ENCODE measurements around the gene ZKSCAN5.

The ZKSCAN5 gene

DNA sequence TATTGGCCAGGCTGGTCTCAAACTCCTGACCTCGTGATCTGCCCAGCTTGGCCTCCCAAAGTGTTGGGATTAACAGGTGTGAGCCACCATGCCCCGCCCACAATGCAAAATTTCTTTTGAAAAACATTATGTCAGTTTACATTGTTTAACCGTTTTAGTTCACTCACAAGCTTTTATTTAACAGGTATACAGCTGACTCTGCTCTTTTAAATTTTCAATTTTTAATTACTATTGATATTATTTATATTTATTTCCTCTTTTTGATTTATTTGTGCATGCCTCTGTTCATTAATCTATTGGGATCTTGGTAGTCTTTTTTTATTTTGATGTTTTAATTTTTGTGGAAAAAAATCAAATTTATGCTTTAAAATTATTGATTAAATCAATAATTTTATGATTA lies 16.9 kb downstream of the ZKSCAN5 start:
- no peaks in the 10 kb centered on the region for H3K9me2 ChIP-seq (ENCODE audit: low read depth, low read length)
- H2AFZ ChIP-seq (ENCODE audit: low read length) = no peak overlapping the region
- H3K4me3 ChIP-seq (ENCODE audit: low read depth, low read length, poor library complexity, severe bottlenecking) = no peak overlapping the region
- no peak overlapping the region for H3K27ac ChIP-seq (ENCODE audit: low read depth, low read length, poor library complexity, severe bottlenecking)
- no peak overlapping the region for H3K4me2 ChIP-seq (ENCODE audit: low read length)
- H3K79me2 ChIP-seq (ENCODE audit: insufficient read depth, low read length) = no peaks in the 10 kb centered on the region
- peaks cover 53% of the 10 kb centered on the region for H3K36me3 ChIP-seq (ENCODE audit: insufficient read depth, low read length)
- no peak overlapping the region for H3K9ac ChIP-seq (ENCODE audit: low read length)
- H3K4me1 ChIP-seq (ENCODE audit: insufficient read depth, low read length, severe bottlenecking) = no peaks in the 10 kb centered on the region
- TF ChIP-seq, protein P1, sequence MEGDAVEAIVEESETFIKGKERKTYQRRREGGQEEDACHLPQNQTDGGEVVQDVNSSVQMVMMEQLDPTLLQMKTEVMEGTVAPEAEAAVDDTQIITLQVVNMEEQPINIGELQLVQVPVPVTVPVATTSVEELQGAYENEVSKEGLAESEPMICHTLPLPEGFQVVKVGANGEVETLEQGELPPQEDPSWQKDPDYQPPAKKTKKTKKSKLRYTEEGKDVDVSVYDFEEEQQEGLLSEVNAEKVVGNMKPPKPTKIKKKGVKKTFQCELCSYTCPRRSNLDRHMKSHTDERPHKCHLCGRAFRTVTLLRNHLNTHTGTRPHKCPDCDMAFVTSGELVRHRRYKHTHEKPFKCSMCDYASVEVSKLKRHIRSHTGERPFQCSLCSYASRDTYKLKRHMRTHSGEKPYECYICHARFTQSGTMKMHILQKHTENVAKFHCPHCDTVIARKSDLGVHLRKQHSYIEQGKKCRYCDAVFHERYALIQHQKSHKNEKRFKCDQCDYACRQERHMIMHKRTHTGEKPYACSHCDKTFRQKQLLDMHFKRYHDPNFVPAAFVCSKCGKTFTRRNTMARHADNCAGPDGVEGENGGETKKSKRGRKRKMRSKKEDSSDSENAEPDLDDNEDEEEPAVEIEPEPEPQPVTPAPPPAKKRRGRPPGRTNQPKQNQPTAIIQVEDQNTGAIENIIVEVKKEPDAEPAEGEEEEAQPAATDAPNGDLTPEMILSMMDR (IDR thresholded peaks at IDR 0.05; ENCODE audit: low read length) = no peak
- TF ChIP-seq EZH2 (IDR thresholded peaks at IDR 0.05; ENCODE audit: borderline replicate concordance, low read length) = no peak
- H3F3A ChIP-seq (ENCODE audit: insufficient read depth, low read length) = no peaks in the 10 kb centered on the region
- H4K20me1 ChIP-seq (ENCODE audit: insufficient read depth, low read length) = no peaks in the 10 kb centered on the region
- H3K27me3 ChIP-seq (ENCODE audit: insufficient read depth, low read length) = no peaks in the 10 kb centered on the region
- no peaks in the 10 kb centered on the region for H3K9me3 ChIP-seq (ENCODE audit: low read length)

DNA sequence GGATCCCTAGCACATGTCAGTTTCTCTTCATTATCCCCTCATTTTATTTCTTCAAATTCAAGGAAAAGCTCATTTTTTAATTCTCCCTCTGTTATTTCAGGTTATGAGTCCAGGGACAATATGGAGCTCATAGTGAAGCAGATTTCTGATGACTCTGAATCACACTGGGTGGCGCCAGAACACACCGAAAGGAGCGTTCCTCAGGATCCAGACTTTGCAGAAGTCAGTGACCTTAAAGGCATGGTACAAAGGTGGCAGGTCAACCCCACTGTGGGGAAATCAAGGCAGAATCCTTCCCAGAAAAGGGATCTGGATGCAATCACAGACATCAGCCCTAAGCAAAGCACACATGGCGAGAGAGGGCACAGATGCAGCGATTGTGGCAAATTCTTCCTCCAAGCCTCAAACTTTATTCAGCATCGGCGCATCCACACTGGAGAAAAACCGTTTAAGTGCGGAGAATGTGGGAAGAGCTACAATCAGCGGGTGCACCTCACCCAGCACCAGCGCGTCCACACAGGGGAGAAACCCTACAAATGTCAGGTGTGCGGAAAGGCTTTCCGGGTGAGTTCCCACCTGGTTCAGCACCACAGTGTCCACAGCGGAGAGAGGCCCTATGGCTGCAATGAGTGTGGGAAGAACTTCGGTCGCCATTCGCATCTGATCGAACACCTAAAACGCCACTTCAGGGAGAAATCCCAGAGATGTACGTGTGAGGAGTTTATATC lies 21.4 kb downstream of the ZKSCAN5 start:
- no peak overlapping the region for H2AFZ ChIP-seq (ENCODE audit: low read length)
- H3K27ac ChIP-seq (ENCODE audit: low read depth, low read length, poor library complexity, severe bottlenecking) = no peak overlapping the region
- TF ChIP-seq, protein P1 (IDR thresholded peaks at IDR 0.05; ENCODE audit: low read length) = peak; percentile 61; the same call in 1 of the 2 replicates
- no peak for TF ChIP-seq EZH2 (IDR thresholded peaks at IDR 0.05; ENCODE audit: borderline replicate concordance, low read length)
- H3K9ac ChIP-seq (ENCODE audit: low read length) = no peak overlapping the region
- H3F3A ChIP-seq (ENCODE audit: insufficient read depth, low read length) = no peaks in the 10 kb centered on the region
- no peaks in the 10 kb centered on the region for H3K9me2 ChIP-seq (ENCODE audit: low read depth, low read length)
- H3K36me3 ChIP-seq (ENCODE audit: insufficient read depth, low read length) = peaks cover 70% of the 10 kb centered on the region
- H3K4me2 ChIP-seq (ENCODE audit: low read length) = no peak overlapping the region
- H4K20me1 ChIP-seq (ENCODE audit: insufficient read depth, low read length) = no peaks in the 10 kb centered on the region
- no peaks in the 10 kb centered on the region for H3K27me3 ChIP-seq (ENCODE audit: insufficient read depth, low read length)
- H3K4me3 ChIP-seq (ENCODE audit: low read depth, low read length, poor library complexity, severe bottlenecking) = no peak overlapping the region
- H3K79me2 ChIP-seq (ENCODE audit: insufficient read depth, low read length) = no peaks in the 10 kb centered on the region
- peaks cover 7% of the 10 kb centered on the region for H3K9me3 ChIP-seq (ENCODE audit: low read length)
- H3K4me1 ChIP-seq (ENCODE audit: insufficient read depth, low read length, severe bottlenecking) = no peaks in the 10 kb centered on the region

DNA sequence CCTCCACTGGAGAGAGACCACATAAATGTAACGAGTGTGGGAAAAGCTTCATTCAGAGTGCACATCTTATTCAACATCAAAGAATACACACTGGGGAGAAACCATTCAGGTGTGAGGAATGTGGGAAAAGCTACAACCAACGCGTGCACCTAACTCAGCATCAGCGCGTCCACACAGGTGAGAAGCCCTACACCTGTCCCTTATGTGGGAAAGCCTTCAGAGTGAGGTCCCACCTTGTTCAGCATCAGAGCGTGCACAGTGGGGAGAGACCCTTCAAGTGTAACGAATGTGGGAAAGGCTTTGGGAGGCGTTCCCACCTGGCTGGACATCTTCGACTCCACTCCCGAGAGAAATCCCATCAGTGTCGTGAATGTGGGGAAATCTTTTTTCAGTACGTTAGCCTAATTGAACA lies 26.9 kb downstream of the ZKSCAN5 start:
- Histone ChIP-seq H3K27me3 (ENCODE audit: insufficient read depth, low read length) (no peaks in the 10 kb centered on the region), H4K20me1 (ENCODE audit: insufficient read depth, low read length) (no peaks in the 10 kb centered on the region), H3K36me3 (ENCODE audit: insufficient read depth, low read length) (peaks cover 75% of the 10 kb centered on the region), H3K27ac (ENCODE audit: low read depth, low read length, poor library complexity, severe bottlenecking) (no peak overlapping the region), H3K4me2 (ENCODE audit: low read length) (no peak overlapping the region), H3K9me3 (ENCODE audit: low read length) (peaks cover 33% of the 10 kb centered on the region), H3K9ac (ENCODE audit: low read length) (no peak overlapping the region), H3K4me1 (ENCODE audit: insufficient read depth, low read length, severe bottlenecking) (no peaks in the 10 kb centered on the region), H3K4me3 (ENCODE audit: low read depth, low read length, poor library complexity, severe bottlenecking) (no peak overlapping the region), H3K79me2 (ENCODE audit: insufficient read depth, low read length) (no peaks in the 10 kb centered on the region), H2AFZ (ENCODE audit: low read length) (no peak overlapping the region), H3K9me2 (ENCODE audit: low read depth, low read length) (no peaks in the 10 kb centered on the region), H3F3A (ENCODE audit: insufficient read depth, low read length) (no peaks in the 10 kb centered on the region)
- TF ChIP-seq EZH2 (IDR thresholded peaks at IDR 0.05; ENCODE audit: borderline replicate concordance, low read length) = no peak
- TF ChIP-seq, protein P1 (IDR thresholded peaks at IDR 0.05; ENCODE audit: low read length) = no peak
